OCI-LY3 (cell line): ENCODE data around the gene RNF141.

Source experiments
- EZH2phosphoT487 ChIP-seq: fragments of 200-600 bp; shearing (Covaris generic); IDR thresholded peaks from 2 replicates; pipeline ENCODE4 v1.6.1; 2018; ENCODE audit warnings: antibody characterized with exemption, mixed run types, low read depth
- TF ChIP-seq, protein P1 (sequence below): fragments of 200-600, 300-600 bp; sonication (generic); IDR thresholded peaks from 2 replicates; pipeline ENCODE4 v1.5.1; 2014; ENCODE audit warnings: antibody characterized with exemption, low read length, low read depth

DNA sequence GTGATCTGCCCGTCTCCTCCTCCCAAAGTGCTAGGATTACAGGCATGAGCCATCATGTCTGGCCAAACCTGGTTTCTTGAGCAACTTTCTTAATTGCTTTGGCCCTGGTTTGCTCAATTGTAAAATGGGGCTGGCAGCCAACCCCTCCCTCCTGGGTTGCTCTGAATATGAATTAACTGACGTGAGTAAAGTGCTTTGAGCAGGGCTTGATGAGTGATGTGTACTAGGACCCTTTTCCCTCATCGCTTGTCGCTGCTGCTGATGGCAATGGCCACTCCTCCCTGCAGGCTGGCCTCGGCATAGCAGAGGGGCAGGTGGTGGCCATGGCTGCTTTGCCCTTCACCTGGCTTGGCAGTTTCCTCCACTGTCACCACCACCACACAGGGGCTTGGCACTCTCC, 41.5 kb downstream of the RNF141 start:
- TF ChIP-seq, protein P1, sequence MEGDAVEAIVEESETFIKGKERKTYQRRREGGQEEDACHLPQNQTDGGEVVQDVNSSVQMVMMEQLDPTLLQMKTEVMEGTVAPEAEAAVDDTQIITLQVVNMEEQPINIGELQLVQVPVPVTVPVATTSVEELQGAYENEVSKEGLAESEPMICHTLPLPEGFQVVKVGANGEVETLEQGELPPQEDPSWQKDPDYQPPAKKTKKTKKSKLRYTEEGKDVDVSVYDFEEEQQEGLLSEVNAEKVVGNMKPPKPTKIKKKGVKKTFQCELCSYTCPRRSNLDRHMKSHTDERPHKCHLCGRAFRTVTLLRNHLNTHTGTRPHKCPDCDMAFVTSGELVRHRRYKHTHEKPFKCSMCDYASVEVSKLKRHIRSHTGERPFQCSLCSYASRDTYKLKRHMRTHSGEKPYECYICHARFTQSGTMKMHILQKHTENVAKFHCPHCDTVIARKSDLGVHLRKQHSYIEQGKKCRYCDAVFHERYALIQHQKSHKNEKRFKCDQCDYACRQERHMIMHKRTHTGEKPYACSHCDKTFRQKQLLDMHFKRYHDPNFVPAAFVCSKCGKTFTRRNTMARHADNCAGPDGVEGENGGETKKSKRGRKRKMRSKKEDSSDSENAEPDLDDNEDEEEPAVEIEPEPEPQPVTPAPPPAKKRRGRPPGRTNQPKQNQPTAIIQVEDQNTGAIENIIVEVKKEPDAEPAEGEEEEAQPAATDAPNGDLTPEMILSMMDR = no peak
- no peak for TF ChIP-seq EZH2phosphoT487
